Naive thymus-derived CD4-positive, alpha-beta T cell (primary cell): ENCODE data around the gene OPALIN. TPM values are rescaled to one million over a fixed set of nuclear protein-coding genes. Genes with fewer than 3 reads are reported as not detected.

Experiments used
- ATAC-seq: fragments of 150-1000 bp; cut with Tn5 transposase; 2 replicates; pipeline ENCODE4 v1.10.0; 2021; ENCODE audit warnings: mild to moderate bottlenecking, moderate library complexity
- CTCF ChIA-PET: fragments of 350-600 bp; sonication (Branson Sonifier 250); formaldehyde crosslinking; loops from one replicate; lab custom pipeline; 2021; ENCODE audit warnings: antibody characterized with exemption; lab: Charles Lee
- POLR2A ChIA-PET: fragments of 350-600 bp; sonication (Branson Sonifier 250); formaldehyde crosslinking; loops from one replicate; lab custom pipeline; 2021; ENCODE audit warnings: antibody characterized with exemption, inconsistent platforms; lab: Charles Lee
- DNase-seq, 9 donors: peaks; one replicate each; pipeline versions ENCODE4 v3.0.0 to v3.0.0-alpha.2; 2020 to 2022; ENCODE audit warnings: mixed read lengths in 1 of 9
- H3K27ac ChIP-seq: one replicate; pipeline ENCODE4 v1.7.0; 2013; ENCODE audit warnings: mild to moderate bottlenecking, low read depth, low read length, moderate library complexity
- H3K27me3 ChIP-seq, 2 donors: one replicate each; pipeline ENCODE4 v1.7.0; 2013; ENCODE audit warnings: low read length in 2 of 2, mild to moderate bottlenecking in 2 of 2, moderate library complexity in 2 of 2; ENCODE audit not compliant: control insufficient read depth in 2 of 2, insufficient read depth in 2 of 2
- H3K36me3 ChIP-seq, 3 experiments: 1 replicate in 2 of 3; 2 replicates in 1 of 3; pipeline ENCODE4 v1.7.0; 2013; ENCODE audit warnings: low read length in 3 of 3, mild to moderate bottlenecking in 3 of 3, moderate library complexity in 1 of 3; ENCODE audit not compliant: insufficient read depth in 3 of 3, control insufficient read depth in 2 of 3
- H3K4me1 ChIP-seq, 2 donors: one replicate each; pipeline ENCODE4 v1.7.0; 2013; ENCODE audit warnings: low read length in 2 of 2, mild to moderate bottlenecking in 2 of 2, moderate library complexity in 1 of 2; ENCODE audit not compliant: control insufficient read depth in 2 of 2, insufficient read depth in 2 of 2
- H3K4me3 ChIP-seq: 2 replicates; pipeline ENCODE4 v1.7.0; 2013; ENCODE audit warnings: mild to moderate bottlenecking, low read length
- H3K9me3 ChIP-seq, 3 experiments: 1 replicate in 2 of 3; 2 replicates in 1 of 3; pipeline ENCODE4 v1.7.0; 2013; ENCODE audit warnings: low read length in 3 of 3; ENCODE audit not compliant: control insufficient read depth in 2 of 3
- H3K27ac Mint-ChIP-seq, 9 donors: one replicate each; pipeline ENCODE4 v1.8.0; 2020 to 2022; ENCODE audit warnings: mixed read lengths in 9 of 9, mild to moderate bottlenecking in 8 of 9, moderate library complexity in 5 of 9, inconsistent platforms in 2 of 9
- H3K27me3 Mint-ChIP-seq, 5 donors: one replicate each; pipeline ENCODE4 v1.8.0; 2021 to 2022; ENCODE audit warnings: mixed read lengths in 5 of 5, mild to moderate bottlenecking in 1 of 5
- H3K36me3 Mint-ChIP-seq, 5 donors: one replicate each; pipeline ENCODE4 v1.8.0; 2020 to 2022; ENCODE audit warnings: mixed read lengths in 5 of 5, mild to moderate bottlenecking in 3 of 5, inconsistent platforms in 1 of 5
- H3K4me1 Mint-ChIP-seq, 7 donors: one replicate each; pipeline ENCODE4 v1.8.0; 2020 to 2022; ENCODE audit warnings: mixed read lengths in 7 of 7, mild to moderate bottlenecking in 3 of 7, inconsistent platforms in 1 of 7
- H3K4me3 Mint-ChIP-seq, 10 donors: one replicate each; pipeline ENCODE4 v1.8.0; 2020 to 2022; ENCODE audit warnings: mild to moderate bottlenecking in 10 of 10, mixed read lengths in 10 of 10, moderate library complexity in 6 of 10, inconsistent platforms in 2 of 10
- H3K9me3 Mint-ChIP-seq, 11 donors: one replicate each; pipeline ENCODE4 v1.8.0; 2020 to 2022; ENCODE audit warnings: mixed read lengths in 11 of 11, mild to moderate bottlenecking in 4 of 11, inconsistent platforms in 1 of 11, moderate library complexity in 1 of 11
- intact Hi-C, 2 donors: fragments of 100-400 bp; cut with micrococcal nuclease; formaldehyde crosslinking; loops; one replicate each; pipeline ENCODE4 v1.15.1; 2023
- polyA plus RNA-seq, 2 donors: library from polyadenylated mRNA; unstranded; fragments of 300-500 nt; fragmentation: Illumina TruSeq; gene quantifications; one replicate each; pipeline ENCODE4 v1.2.3, GENCODE V29; 2021
- total RNA-seq, 6 experiments: library from RNA in 5 of 6; stranded (reverse) in 5 of 6; gene quantifications; 1 replicate in 5 of 6; 2 replicates in 1 of 6; pipeline ENCODE4 v1.2.3 and lab custom pipeline; 2021 to 2026

Gene OPALIN, protein sequence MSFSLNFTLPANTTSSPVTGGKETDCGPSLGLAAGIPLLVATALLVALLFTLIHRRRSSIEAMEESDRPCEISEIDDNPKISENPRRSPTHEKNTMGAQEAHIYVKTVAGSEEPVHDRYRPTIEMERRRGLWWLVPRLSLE
- total RNA-seq (not detected), polyA plus RNA-seq (not detected), total RNA-seq (lab: John Stamatoyannopoulos, UW) (not detected)

DNA sequence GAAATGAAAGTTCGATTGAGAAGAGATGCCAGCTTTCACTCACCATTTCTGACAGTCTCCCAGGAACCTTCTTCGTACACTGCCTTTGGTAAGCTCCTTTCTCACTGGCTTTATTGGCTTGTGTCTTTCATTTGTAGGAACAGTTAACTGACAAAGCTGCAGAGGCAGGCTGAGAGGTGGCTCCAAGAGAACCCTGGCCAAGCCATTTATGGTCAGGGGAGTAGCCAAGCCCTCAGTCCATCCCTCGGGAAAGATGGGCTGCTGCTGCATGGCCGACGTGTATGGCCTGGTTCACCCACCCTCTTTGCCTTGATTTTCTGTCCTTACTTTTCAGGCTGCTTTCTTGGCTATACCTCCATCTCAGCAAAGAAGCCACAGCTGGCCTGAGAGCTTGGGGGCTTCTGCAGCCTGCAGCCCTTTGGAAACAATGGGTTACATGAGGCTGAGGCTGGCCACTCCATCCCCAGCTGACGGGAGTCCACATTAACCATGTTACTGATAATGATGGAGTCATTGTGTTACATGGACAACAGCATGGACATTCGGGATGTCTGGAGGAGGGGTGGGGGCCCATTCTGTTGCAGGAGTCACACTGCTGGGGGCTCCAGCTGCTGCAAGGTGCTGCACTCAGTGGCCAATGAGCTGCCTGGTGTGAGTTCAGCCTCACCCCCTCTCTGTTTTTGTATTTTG is at the start of gene OPALIN:
Gene OPALIN, minus strand, starts transcription at position 152 of the 690 bp plus-strand sequence. Its CDS starts 106 bp downstream, at position 46.
- intact Hi-C loops = no loop called here
- H3K4me1 ChIP-seq = no peaks in the 10 kb centered on the region
- Mint-ChIP-seq H3K27ac (peak within 1 kb of the TSS in 1 of 9 donors; percentile 6), H3K4me3 (no peak within 1 kb of the TSS), H3K4me1 (no peaks in the 10 kb centered on the region), H3K27me3 (peaks cover 4 to 16% (median 7%) of the 10 kb centered on the region in 5 donors), H3K9me3 (no peaks in the 10 kb centered on the region), H3K36me3 (no peaks in the 10 kb centered on the region)
- no peaks in the 10 kb centered on the region for H3K27me3 ChIP-seq
- no peak for ATAC-seq
- no peaks in the 10 kb centered on the region for H3K9me3 ChIP-seq
- no peak within 1 kb of the TSS for H3K4me3 ChIP-seq
- no peaks in the 10 kb centered on the region for H3K36me3 ChIP-seq
- DNase-seq = no peak
- ChIA-PET POLR2A (no interaction called here), CTCF (interaction anchor here (0.9 kb wide), 1 partner anchor 13 kb away, joined by 4 read pairs; no protein-coding TSS in a partner anchor)
- no peak within 1 kb of the TSS for H3K27ac ChIP-seq

DNA sequence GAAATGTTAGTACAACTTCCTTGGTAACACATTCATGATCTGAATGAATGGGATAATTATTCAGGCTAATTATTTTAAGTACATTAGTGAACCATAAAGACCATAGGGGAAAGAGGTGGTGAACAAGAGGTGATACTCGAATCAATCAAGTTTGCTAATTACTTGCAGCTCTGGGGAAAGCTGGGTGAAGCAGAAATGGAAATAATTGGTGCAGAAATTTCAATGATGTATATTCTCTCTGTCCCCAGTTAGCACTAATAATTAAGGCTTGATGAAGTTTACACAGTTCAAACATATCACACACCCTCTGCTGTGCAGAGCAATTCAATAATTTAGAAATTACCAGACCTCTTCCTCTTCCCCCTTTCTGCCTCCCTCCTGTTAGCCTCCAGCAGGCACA is 49.4 kb upstream of the OPALIN start:
- no peaks in the 10 kb centered on the region for H3K27me3 ChIP-seq
- H3K27ac ChIP-seq = no peak overlapping the region
- H3K27ac Mint-ChIP-seq = no peak overlapping the region
- no peak for DNase-seq
- no peak overlapping the region for H3K4me3 Mint-ChIP-seq
- H3K27me3 Mint-ChIP-seq = peaks cover 15 to 53% (median 47%) of the 10 kb centered on the region in 5 donors
- H3K4me1 ChIP-seq = no peaks in the 10 kb centered on the region
- no peaks in the 10 kb centered on the region for H3K9me3 ChIP-seq
- H3K36me3 Mint-ChIP-seq = no peaks in the 10 kb centered on the region
- intact Hi-C loops = no loop called here
- POLR2A ChIA-PET = no interaction called here
- H3K9me3 Mint-ChIP-seq = no peaks in the 10 kb centered on the region
- CTCF ChIA-PET = no interaction called here
- no peaks in the 10 kb centered on the region for H3K4me1 Mint-ChIP-seq
- no peak overlapping the region for H3K4me3 ChIP-seq
- H3K36me3 ChIP-seq = no peaks in the 10 kb centered on the region
- ATAC-seq = no peak

DNA sequence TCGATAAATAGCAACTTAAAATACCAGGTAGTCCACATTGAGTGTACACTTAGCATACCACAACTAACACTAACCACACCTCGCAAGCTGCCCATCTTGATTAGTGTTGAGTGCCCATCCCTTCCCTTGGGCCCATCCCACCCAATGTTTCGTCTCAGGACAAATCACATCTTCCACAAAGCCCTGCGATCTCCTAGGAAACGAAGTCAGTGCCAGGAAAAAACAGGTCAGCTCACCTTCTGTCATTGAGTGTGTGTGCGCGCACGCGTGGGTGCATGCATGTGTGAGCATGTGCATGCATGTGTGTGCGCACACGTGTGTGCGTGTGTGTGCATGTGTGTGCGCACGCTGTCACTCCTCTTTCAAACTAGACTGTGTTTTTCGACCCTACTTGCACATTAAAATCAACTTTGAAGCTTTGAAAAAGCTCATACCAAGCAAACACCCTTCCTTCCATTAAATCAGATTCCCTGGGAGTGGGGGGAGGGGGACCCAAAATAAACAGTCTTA is 48.8 kb upstream of the OPALIN start:
- peaks cover 20 to 53% (median 45%) of the 10 kb centered on the region in 5 donors for H3K27me3 Mint-ChIP-seq

DNA sequence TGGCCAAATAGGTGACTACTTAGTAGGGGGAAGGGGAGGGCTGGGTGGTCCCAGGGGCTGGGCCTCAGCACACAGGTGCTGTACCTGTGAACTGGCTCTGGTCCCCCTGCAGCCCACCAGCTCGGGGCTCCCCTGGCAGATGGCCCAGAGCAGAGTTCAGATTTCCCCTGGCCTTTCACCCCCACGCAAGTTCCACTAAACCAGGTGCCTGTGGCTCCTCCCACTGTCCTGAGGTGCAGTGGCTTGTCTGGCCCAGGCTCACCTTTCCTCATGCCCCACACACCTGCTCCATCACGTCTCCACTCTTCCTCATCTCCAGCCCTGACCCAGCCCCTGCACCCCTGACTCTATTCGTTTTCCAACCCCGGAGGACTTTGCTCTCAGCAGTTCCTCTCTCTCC is 47.3 kb upstream of the OPALIN start:
- H3K27me3 Mint-ChIP-seq = peaks cover 19 to 51% (median 39%) of the 10 kb centered on the region in 5 donors
- H3K4me1 Mint-ChIP-seq = no peaks in the 10 kb centered on the region

More for the DNA sequence above, 48.8 kb upstream of the OPALIN start:
- Mint-ChIP-seq H3K4me3 (no peak overlapping the region), H3K4me1 (no peaks in the 10 kb centered on the region), H3K27ac (no peak overlapping the region), H3K36me3 (no peaks in the 10 kb centered on the region), H3K9me3 (no peaks in the 10 kb centered on the region)
- no peaks in the 10 kb centered on the region for H3K27me3 ChIP-seq
- no peaks in the 10 kb centered on the region for H3K4me1 ChIP-seq
- H3K27ac ChIP-seq = no peak overlapping the region
- no peak overlapping the region for H3K4me3 ChIP-seq
- DNase-seq (no peak), ATAC-seq (no peak)
- intact Hi-C loops = no loop called here
- no peaks in the 10 kb centered on the region for H3K9me3 ChIP-seq
- no peaks in the 10 kb centered on the region for H3K36me3 ChIP-seq
- CTCF ChIA-PET = no interaction called here
- POLR2A ChIA-PET = no interaction called here

DNA sequence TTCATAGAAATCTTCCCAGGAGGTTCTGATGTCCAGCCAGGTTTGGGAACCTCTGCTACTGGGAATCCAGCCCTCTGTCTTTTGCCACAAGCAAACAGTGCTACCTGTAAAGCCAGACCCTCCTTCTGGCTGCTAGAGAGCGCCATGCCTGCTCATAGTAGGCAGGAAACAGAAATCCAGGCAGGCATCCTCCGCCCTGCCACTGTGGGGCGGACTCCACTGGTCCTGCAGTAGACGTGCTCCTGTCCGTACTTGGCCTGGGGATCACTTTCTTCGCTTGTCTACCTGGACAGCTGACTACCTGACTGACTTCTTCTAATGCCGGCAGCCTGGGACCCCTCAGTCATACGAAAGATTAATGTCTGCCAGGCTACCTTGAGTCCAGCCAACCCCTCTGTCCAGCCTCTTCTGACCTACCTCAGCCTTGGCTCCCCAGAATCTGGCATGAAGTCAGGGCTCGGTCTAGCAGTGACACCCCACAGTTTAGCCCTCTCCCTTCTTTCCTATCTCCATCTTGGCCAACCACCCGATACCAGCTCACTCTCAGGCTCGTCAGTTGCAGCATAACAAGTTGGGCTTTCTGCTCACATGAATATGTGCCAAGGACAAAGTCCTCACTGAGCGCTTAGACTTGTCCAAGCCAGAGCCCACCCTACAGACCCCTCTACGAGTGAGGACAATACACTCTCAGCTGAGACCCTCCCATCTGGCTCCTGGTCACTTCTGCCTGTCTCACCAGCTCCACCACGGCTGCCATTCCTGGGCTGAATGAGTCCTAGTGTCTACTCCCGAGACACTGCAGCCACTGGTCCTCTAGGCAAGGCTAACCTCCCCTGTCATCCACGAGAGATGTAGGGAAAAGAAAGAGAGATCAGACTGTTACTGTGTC is 43.9 kb upstream of the OPALIN start:
- intact Hi-C loops = no loop called here
- DNase-seq (no peak), ATAC-seq (no peak)
- Histone ChIP-seq H3K4me3 (no peak overlapping the region), H3K36me3 (no peaks in the 10 kb centered on the region), H3K4me1 (no peaks in the 10 kb centered on the region), H3K27me3 (no peaks in the 10 kb centered on the region), H3K9me3 (no peaks in the 10 kb centered on the region), H3K27ac (no peak overlapping the region)
- ChIA-PET POLR2A (no interaction called here), CTCF (no interaction called here)
- H3K27me3 Mint-ChIP-seq = peaks cover 23 to 47% (median 45%) of the 10 kb centered on the region in 5 donors
- H3K4me1 Mint-ChIP-seq = no peaks in the 10 kb centered on the region
- H3K9me3 Mint-ChIP-seq = no peaks in the 10 kb centered on the region
- no peak overlapping the region for H3K4me3 Mint-ChIP-seq
- H3K27ac Mint-ChIP-seq = no peak overlapping the region
- no peaks in the 10 kb centered on the region for H3K36me3 Mint-ChIP-seq

More for the DNA sequence above, 47.3 kb upstream of the OPALIN start:
- ATAC-seq (no peak), DNase-seq (no peak)
- Mint-ChIP-seq H3K27ac (no peak overlapping the region), H3K36me3 (no peaks in the 10 kb centered on the region), H3K4me3 (no peak overlapping the region), H3K9me3 (no peaks in the 10 kb centered on the region)
- no peaks in the 10 kb centered on the region for H3K9me3 ChIP-seq
- H3K4me1 ChIP-seq = no peaks in the 10 kb centered on the region
- no peak overlapping the region for H3K4me3 ChIP-seq
- H3K27me3 ChIP-seq = no peaks in the 10 kb centered on the region
- intact Hi-C loops = no loop called here
- POLR2A ChIA-PET = no interaction called here
- H3K27ac ChIP-seq = no peak overlapping the region
- CTCF ChIA-PET = no interaction called here
- no peaks in the 10 kb centered on the region for H3K36me3 ChIP-seq

GRCh38 chr10:96401036-96401435 is 42.2 kb upstream of the OPALIN start:
- Histone ChIP-seq H3K9me3 (no peaks in the 10 kb centered on the region), H3K4me3 (no peak overlapping the region), H3K27ac (no peak overlapping the region), H3K4me1 (no peaks in the 10 kb centered on the region), H3K36me3 (no peaks in the 10 kb centered on the region), H3K27me3 (no peaks in the 10 kb centered on the region)
- Mint-ChIP-seq H3K9me3 (no peaks in the 10 kb centered on the region), H3K4me1 (peaks cover 0 to 2% (median 0%) of the 10 kb centered on the region in 7 donors), H3K36me3 (no peaks in the 10 kb centered on the region), H3K4me3 (no peak overlapping the region), H3K27me3 (peaks cover 13 to 38% (median 35%) of the 10 kb centered on the region in 5 donors), H3K27ac (no peak overlapping the region)
- POLR2A ChIA-PET = no interaction called here
- intact Hi-C loops = no loop called here
- ATAC-seq (no peak), DNase-seq (no peak)
- CTCF ChIA-PET = no interaction called here
